Left lung (tissue), 10 donors: ENCODE results near the gene GATAD2A. TPM values are rescaled to one million over a fixed set of nuclear protein-coding genes. Genes with fewer than 3 reads are reported as not detected.

Experiments used
- ATAC-seq: fragments of 200-7000 bp; cut with Tn5 transposase; one replicate; pipeline ENCODE4 v1.9.1; 2020; ENCODE audit warnings: moderate library complexity
- DNase-seq, 4 donors: peaks; one replicate each; pipeline ENCODE4 v3.0.0-alpha.2; 2013 to 2020
- H3K27ac ChIP-seq, 2 donors: fragments of 200-600 bp; sonication (generic) in 1 of 2; one replicate each; pipeline versions ENCODE4 v1.5.0 to v1.8.0; 2020 to 2021
- H3K27me3 ChIP-seq, 2 donors: fragments of 200-600 bp; sonication (generic) in 1 of 2; one replicate each; pipeline versions ENCODE4 v1.5.0 to v1.8.0; 2020 to 2021
- H3K36me3 ChIP-seq, 2 donors: fragments of 200-600 bp; sonication (generic) in 1 of 2; one replicate each; pipeline versions ENCODE4 v1.5.0 to v1.8.0; 2020 to 2021
- H3K4me1 ChIP-seq, 2 donors: fragments of 200-600 bp; one replicate each; pipeline ENCODE4 v1.8.0; 2021
- H3K4me3 ChIP-seq, 2 donors: fragments of 200-600 bp; sonication (generic) in 1 of 2; one replicate each; pipeline versions ENCODE4 v1.5.0 to v1.8.0; 2020 to 2021; ENCODE audit warnings: mild to moderate bottlenecking in 1 of 2
- H3K9me3 ChIP-seq, 2 donors: fragments of 200-600 bp; sonication (generic) in 1 of 2; one replicate each; pipeline versions ENCODE4 v1.5.0 to v1.8.0; 2020 to 2021
- intact Hi-C, 2 donors: fragments of 100-400 bp; cut with DNase I; formaldehyde crosslinking; loops; one replicate each; pipeline versions ENCODE4 v1.11.2 to v1.14.2; 2022
- polyA plus RNA-seq, 6 donors: library from polyadenylated mRNA; unstranded; fragments of 120-200 nt; gene quantifications; one replicate each; pipeline ENCODE4 v1.2.1, GENCODE V29; 2013; ENCODE audit not compliant: insufficient read length in 6 of 6
- total RNA-seq, 2 donors: library from RNA; stranded (reverse); fragmentation: NEBNext Ultra II Directional; extraction: Animal tissue kit (Norgen Biotek cat#: 25700); gene quantifications; one replicate each; pipeline ENCODE4 v1.2.1, GENCODE V29; 2021
- TF ChIP-seq, protein P1 (sequence below), 2 donors: fragments of 200-600 bp; sonication (generic) in 1 of 2; IDR thresholded peaks; one replicate each; pipeline versions ENCODE4 v1.5.0 to v1.8.0; 2021; ENCODE audit warnings: antibody characterized with exemption in 2 of 2
- donor health status: DM: no; HTN: yes; CAD: no.
- donor health status: DM: no; HTN: no; CAD: no.

The GATAD2A gene
- total and polyA plus RNA-seq, 8 donors: 39.3 to 97.3 (median 49.0) TPM

GRCh38 chr19:19439176-19439482, 33.7 kb downstream of the GATAD2A start:
- H3K36me3 ChIP-seq: peaks cover 0 to 10% of the 10 kb centered on the region in 2 donors
- ATAC-seq (no peak), DNase-seq (no peak)
- H3K9me3 ChIP-seq: no peaks in the 10 kb centered on the region
- H3K4me1 ChIP-seq: peaks cover 0 to 39% of the 10 kb centered on the region in 2 donors
- TF ChIP-seq, protein P1, sequence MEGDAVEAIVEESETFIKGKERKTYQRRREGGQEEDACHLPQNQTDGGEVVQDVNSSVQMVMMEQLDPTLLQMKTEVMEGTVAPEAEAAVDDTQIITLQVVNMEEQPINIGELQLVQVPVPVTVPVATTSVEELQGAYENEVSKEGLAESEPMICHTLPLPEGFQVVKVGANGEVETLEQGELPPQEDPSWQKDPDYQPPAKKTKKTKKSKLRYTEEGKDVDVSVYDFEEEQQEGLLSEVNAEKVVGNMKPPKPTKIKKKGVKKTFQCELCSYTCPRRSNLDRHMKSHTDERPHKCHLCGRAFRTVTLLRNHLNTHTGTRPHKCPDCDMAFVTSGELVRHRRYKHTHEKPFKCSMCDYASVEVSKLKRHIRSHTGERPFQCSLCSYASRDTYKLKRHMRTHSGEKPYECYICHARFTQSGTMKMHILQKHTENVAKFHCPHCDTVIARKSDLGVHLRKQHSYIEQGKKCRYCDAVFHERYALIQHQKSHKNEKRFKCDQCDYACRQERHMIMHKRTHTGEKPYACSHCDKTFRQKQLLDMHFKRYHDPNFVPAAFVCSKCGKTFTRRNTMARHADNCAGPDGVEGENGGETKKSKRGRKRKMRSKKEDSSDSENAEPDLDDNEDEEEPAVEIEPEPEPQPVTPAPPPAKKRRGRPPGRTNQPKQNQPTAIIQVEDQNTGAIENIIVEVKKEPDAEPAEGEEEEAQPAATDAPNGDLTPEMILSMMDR (IDR thresholded peaks at IDR 0.05): no peak
- H3K4me3 ChIP-seq: no peak overlapping the region
- intact Hi-C loops: no loop called here
- H3K27ac ChIP-seq: no peak overlapping the region
- no peaks in the 10 kb centered on the region for H3K27me3 ChIP-seq

GRCh38 chr19:19443283-19443682, 37.8 kb downstream of the GATAD2A start:
- Histone ChIP-seq H3K27me3 (no peaks in the 10 kb centered on the region), H3K27ac (peak overlapping the region in 1 of 2 donors; percentile 82), H3K4me1 (peaks cover 12 to 59% of the 10 kb centered on the region in 2 donors), H3K4me3 (no peak overlapping the region), H3K9me3 (no peaks in the 10 kb centered on the region), H3K36me3 (no peaks in the 10 kb centered on the region)
- ATAC-seq: no peak
- intact Hi-C loops: no loop called here
- TF ChIP-seq, protein P1 (IDR thresholded peaks at IDR 0.05): no peak
- DNase-seq: no peak

DNA sequence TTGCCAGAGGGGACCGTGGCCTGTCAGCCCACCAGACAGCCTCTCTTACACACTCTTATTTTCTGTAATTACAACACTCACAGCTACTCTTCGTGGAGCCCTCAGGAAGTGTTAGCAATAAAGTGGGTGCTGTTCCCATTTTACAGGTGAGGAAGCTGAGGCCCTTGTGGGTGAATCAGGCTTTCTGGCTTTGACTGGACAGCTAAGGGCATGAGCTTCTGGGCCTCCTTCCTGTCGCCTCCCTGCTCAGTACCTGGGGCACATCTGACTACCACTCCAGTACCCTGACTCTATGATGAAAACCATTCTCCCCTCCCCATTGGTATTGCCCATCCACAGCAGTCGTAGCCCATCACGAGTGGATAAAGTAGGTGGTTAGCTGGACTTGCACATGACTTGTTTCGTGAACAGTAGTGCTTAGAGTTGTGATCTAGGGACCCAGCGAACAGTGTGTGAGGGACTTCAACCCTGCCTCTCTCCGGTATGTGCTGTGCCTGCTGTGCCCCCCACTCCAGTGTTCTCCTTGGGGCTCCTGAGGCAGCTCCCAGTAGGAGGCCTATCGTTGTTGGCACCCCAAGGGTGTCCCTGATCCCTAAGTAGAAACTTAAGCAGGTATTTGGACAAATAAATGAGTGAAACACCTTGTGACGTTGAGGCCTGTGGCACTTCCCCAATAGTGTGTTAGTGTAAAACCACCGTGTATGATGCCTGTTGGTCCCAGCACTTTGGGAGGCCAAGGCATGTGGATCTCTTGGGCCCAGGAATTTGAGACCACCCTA, 38.6 kb downstream of the GATAD2A start:
- no peak for ATAC-seq

GRCh38 chr19:19444681-19445155, 39.2 kb downstream of the GATAD2A start:
- ATAC-seq (peak; percentile 73), DNase-seq (no peak)
- intact Hi-C loops: no loop called here
- H3K27me3 ChIP-seq: no peaks in the 10 kb centered on the region
- no peaks in the 10 kb centered on the region for H3K36me3 ChIP-seq
- no peak overlapping the region for H3K4me3 ChIP-seq
- peak overlapping the region in 1 of 2 donors; percentile 82 for H3K27ac ChIP-seq
- peaks cover 12 to 59% of the 10 kb centered on the region in 2 donors for H3K4me1 ChIP-seq
- TF ChIP-seq, protein P1 (IDR thresholded peaks at IDR 0.05): no peak
- no peaks in the 10 kb centered on the region for H3K9me3 ChIP-seq

More for the DNA sequence above, 38.6 kb downstream of the GATAD2A start:
- Histone ChIP-seq H3K36me3 (no peaks in the 10 kb centered on the region), H3K27me3 (no peaks in the 10 kb centered on the region), H3K27ac (peak overlapping the region in 1 of 2 donors; percentile 82), H3K4me1 (peaks cover 12 to 58% of the 10 kb centered on the region in 2 donors), H3K4me3 (no peak overlapping the region), H3K9me3 (no peaks in the 10 kb centered on the region)
- no peak for DNase-seq
- intact Hi-C loops: no loop called here
- TF ChIP-seq, protein P1 (IDR thresholded peaks at IDR 0.05): no peak

DNA sequence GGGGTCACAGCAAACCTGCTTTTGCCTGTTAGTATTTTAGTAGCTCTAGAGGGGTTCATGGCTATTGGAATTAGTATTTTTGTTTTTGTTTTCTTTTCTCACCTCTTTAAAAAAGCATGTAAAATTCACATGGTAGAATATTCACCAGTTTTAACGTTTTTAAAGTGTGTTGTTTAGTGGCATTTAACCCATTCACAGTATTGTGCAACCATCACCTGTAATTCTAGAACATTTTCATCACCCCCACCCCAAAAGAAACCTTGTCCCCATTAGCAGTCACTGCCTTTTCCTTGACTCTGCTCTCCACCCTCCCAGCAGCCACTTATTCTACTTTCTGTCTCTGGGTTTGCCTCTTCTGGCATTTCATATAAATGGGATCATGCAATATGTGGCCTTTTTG, 39.8 kb downstream of the GATAD2A start:
- DNase-seq: no peak
- Histone ChIP-seq H3K4me3 (no peak overlapping the region), H3K36me3 (no peaks in the 10 kb centered on the region), H3K27ac (peak overlapping the region in 1 of 2 donors; percentile 82), H3K27me3 (no peaks in the 10 kb centered on the region), H3K4me1 (peaks cover 12 to 63% of the 10 kb centered on the region in 2 donors), H3K9me3 (no peaks in the 10 kb centered on the region)
- intact Hi-C loops: no loop called here
- TF ChIP-seq, protein P1 (IDR thresholded peaks at IDR 0.05): no peak
- no peak for ATAC-seq
